T follicular helper cell (primary cell): ENCODE data around the gene SORCS1.

Source experiments
- DNase-seq: peaks from one replicate; pipeline ENCODE4 v3.0.0-alpha.2; 2020; ENCODE audit warnings: low read depth

The SORCS1 gene

DNA sequence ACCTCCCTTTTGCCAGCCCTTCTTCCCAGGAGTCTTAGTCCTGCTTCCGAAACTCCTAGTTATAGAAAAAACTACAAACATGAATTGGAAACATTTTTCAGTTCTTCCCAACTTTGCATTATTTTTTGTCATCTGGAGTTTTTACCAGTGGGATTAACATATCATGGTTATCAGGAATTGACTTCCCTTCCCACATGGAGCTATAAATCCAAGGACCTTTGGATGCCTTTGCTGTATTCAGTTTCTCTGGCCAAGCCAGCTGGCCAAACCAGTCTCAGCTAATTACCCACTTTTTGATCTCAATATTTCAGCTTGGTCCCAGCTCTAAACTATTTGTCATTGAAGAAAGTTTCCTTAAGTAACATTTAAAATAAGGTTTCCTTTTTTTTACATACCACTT is 570.6 kb downstream of the SORCS1 start:
- no peak for DNase-seq

DNA sequence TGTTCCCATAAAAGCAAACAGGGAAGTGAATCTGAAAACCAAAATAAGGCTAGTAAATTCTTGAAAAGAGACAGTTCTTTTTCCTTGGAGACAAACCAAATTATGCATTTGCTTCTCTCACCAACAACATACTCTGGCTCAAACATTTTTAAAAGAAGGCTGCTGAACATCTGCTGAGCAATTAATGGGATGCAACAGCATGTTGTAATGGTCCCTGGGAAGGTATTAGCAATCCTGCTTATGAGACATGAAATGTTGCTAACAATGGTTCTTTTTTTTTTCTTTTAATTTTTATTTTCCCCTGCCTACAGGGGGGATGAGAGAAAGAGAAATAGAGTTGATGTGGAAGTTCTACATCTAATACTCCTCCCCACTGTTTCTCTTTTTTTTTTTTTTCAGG is 572.1 kb downstream of the SORCS1 start:
- DNase-seq: no peak

DNA sequence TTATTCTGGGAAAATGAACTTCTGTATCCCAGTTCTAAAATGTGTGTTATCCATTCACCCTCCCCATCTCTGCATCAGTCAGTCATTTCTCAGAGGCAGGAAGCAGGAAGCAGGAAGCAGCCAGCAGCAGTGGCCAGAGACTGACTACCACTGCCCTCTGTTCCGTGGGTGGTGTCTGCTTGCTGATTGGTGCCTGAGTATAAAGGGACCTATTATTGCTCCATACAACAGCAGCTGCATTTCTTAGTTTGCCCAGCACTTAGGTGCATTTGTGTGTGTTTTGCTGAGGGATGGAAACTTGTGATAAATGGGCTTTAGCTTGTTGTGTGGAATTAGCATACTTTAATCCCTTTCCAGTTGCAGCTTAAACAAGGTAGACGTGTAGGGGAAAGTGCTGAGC is 582.2 kb downstream of the SORCS1 start:
- DNase-seq: no peak

DNA sequence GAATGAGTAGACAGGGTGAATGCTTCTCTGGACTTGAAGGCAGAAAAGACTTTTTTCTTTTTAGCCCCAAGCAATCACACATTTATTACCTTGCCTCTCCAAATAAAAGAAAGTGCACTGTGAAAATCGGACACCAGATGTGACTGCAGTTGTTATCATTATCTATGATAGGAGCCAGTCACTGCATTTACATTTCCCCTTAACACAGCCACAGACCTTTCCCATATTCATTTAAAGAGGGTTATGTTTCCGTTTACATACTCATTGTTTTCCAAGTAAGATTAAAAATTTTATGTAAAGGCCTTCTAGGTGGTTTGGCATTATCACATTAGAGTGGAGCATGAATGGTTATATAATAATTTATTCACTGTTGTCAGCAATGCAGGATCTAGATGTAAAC is 586.8 kb downstream of the SORCS1 start:
- DNase-seq: no peak

DNA sequence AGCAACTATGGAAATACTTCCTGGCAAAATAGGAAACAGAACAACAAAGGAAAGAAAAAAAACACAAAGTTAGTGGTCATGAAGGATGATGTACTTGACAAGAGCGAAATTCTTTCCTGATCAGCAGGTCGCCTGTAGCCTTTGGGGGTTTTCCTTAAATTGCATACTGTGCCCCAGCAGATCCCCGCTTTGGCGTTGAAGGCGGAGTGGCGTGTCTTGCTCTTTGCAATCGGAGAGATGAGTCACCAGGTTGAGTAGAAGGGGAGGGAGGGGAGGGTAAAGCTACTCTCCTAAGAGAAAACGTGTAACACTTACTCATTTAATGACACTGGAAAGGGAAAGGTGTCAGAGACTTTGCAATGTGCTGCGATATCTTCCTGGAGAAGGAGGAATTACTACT is 587.2 kb downstream of the SORCS1 start:
- no peak for DNase-seq

DNA sequence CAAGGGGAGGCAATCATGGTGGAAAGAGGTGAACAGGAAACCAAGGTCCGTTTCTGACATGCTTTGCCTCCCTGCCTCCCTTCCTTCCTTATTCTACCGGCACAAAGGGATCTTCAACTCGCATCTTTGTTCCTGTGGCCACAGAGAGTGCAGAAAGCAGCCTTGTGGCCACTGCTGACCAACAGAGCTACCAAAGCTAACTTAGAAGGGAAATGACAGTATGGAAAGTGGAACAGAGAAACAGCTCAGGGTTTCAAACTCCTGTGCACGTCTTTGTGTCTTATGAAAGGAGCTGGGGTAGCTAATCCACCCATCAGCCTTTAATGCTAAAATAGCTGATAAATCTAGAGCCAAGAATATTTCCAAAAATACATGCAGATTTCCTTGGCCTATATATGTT is 588.0 kb downstream of the SORCS1 start:
- no peak for DNase-seq

DNA sequence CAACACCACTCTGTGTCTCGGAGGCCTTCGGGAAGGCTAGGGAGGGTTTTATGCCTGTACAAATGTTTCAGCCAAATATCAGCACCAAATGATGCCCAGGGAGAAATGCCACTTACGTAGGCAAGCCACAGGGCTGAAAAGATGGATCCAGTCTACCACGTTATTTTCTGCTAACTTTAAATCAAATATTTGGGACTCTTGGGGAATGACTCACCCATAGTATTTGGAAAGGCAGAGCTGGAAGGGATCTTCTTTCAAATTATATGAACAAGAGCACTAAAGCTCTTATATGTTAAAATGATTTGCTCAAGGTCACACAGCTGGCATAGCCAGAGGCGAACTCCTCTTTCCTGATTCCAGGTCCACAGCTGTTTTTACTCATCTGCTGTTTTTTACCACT is 591.4 kb downstream of the SORCS1 start:
- DNase-seq: no peak

DNA sequence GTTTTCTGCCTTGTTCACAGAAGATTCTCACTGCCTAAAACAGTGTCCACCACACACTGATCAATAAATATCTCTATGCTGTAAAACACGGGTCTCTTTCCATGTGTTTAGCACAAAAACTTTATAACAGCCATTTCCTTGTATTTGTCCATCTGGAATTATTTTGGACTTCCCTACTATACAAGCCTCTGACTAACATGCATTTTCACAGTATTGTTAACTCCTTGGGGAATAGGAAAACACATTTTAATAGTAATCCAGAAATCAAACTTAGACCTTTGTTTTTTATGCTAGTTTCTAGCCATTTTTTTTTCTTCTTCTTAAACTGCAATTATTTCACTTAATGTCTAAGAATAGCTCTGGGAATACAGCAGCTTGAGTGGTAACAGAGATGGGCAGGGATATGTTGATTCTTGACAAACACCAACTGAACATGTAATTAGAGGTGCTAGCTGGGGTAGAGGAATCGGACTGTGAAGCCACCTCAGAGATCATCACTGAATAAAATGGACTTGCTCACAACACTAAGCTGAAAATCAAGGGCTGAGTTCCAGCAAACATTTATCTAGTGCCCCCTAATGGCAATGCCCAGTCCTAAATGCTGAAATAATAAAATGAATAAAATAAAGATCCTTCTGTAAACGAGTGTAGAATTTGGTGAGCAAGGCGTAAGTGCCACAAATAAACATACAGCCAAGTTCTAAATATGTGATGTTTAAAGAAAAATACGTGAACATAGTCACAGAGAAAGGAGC is 593.1 kb downstream of the SORCS1 start:
- no peak for DNase-seq

DNA sequence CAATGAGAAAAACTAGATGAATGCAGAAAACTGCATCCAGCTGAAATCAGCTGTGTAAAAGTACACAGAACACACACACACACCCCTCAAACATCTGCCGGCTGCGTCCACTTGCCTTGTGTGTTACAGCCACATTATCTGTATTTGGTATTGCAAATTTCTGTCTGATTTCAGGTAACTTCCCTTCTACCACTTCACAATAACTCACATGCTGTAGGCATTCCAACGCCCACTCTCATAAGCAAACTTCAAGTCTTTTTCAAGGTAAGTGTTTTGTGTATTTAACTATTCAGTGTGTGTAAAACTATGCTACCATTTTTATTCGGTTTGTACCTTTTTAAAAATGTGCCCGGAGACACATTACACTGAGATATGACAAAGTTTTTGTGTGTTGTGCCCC is 594.2 kb downstream of the SORCS1 start:
- no peak for DNase-seq

DNA sequence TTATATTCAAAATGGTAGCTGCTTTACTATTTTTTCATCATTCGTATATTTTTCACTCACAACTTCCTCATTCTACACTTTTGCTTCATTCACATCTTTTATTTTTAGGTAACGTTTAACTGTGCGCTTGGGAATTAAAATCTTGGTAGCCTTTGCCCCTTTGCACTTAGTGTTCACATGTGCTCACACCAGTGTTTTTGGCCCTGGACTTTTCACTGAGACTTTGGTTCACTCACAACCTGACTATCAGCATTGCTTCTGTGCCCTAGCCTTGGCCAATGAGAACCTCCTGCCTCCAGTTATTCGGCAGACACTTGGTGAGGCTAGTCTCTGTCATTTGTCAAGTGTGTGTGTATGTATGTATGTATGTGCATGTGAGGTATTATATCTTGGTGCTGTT is 596.9 kb downstream of the SORCS1 start:
- no peak for DNase-seq

DNA sequence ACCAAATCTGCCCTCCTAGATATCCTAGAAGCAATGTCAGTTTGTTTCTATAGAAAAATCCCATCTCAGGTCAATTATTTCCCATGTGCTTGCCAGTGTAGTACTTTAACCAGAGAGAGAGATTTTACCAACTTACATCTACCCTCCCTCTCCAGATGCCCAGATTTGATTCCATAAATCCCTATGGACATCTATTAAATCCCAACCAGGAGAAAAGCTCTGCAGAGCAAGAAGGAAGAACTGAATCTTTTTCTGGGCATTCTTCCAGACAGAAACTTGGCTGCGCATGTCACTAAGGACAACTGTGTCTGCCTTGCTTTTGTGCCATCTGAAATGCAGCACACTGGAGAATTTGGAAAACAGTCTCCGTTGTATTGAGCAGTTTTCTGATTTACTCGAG is 597.6 kb downstream of the SORCS1 start:
- no peak for DNase-seq

DNA sequence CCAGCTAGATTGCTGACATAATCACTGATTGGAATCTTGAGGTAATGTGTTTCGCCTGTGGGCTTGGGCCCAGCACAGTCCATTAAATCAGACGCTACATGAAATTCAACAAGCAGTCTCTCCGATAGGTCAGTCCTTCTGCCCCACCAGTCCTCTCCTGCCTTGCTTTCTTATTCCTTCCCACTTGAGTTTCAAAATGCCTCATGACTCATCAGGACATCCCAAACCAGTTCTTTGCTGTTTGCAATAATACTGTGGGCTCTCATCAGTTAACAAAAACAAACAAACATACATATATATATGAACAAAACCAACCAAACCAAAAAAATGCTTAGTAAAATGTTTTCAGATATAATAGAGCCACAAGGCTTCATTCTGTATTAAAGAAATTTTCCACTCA is 599.0 kb downstream of the SORCS1 start:
- DNase-seq: no peak

DNA sequence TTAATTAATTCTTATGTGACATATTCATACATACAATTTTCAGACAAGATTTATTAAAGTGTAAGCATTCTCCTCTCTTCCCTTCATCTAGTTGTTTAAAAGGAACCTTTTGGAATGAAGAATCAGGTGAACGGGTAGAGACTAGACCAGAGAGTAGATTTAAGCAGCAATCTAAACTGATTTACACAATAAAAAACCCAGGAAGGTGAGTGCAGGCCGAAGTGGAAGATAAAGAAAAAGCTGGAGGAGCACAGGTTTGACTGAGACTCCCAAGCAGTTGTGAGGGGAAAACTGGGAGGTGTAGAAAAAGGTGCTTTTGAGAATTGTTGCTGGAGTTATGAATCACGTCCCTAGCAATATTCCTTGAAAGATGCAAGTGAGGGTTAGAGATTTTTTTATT is 601.1 kb downstream of the SORCS1 start:
- no peak for DNase-seq

DNA sequence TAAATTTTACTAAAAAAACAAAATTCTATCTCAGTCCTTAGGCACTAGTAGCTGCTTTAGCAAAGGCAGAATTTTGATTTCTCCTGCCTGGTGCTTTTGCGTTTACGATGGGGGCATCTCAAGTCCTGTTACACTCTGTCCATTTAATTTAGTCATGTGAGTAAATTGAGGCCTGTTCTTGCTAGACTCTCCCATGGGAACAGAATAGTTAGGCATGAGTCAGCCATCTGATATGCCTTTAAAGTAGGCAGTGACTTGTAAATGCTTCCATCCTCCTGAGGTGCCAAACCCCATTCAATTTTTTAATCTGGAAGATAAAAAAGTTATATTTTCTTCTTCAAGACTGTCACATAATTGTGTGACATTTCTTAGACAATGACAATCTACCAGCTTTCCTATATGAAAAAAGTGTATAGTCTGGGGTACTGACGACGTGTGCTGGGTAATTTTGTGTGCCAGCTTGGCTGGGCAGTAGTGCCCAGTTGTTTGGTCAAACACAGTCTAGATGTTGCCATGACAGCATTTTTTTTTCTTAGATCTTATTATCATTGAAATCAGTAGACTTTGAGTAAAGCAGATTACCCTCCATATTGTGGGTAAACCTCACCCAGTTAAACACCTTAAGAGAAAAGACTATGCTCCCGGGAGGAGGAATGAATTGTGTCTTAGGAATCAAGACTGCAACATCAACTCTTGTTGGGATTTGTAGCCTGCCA is 603.4 kb downstream of the SORCS1 start:
- DNase-seq: no peak

DNA sequence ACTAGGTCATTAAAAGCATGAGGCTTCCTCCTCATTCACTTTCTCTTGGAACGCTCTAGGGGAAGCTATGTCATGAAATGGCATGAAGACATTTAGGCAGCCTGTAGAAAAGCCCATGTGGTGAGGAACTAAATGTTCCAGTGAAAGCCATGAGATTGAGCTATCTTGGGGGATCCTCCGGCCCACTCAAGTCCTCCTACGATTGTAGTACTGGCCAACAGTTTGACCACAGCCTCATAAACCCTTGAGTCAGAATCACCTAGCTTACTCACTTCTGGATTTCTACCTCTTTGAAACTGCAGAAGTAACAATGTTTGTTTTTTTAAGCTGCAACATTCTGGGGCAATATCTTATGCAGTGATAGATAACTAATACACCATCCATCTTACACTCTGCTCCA is 605.1 kb downstream of the SORCS1 start:
- no peak for DNase-seq

DNA sequence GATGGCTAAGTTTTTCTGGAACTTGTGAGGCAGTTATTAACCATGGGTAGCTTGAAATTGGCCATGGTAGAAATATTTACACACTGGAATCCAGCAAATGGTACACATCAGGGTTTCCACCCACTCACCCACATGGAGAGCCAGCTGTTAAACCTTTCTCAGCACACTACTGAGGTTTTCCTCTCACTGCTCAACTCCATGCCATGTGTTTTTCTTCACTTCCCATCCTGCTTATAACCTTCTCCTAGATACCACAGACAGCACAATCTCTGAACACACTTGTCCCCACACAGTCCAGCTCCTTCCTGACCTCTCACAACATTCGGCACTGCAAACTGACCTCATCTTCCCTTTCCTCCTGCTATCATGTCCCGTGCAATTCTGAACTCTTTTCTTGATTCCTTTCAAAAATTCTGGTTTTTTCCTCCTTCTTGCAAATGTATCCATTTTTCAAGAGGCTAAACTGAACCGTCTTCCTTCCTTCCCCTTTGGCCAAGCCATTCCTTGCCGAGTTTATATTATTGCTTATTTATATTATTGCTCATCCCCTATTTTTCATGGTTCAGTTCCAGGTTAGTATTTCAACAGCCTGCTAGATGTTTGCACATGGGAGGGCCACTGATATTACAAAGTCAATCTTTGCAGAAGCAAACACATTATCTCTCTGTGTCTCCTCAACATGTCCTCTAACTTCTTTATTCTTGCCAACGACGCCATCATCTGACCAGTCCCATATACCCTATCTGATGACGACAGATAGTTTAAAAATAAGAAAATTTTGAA is 606.4 kb downstream of the SORCS1 start:
- DNase-seq: no peak

DNA sequence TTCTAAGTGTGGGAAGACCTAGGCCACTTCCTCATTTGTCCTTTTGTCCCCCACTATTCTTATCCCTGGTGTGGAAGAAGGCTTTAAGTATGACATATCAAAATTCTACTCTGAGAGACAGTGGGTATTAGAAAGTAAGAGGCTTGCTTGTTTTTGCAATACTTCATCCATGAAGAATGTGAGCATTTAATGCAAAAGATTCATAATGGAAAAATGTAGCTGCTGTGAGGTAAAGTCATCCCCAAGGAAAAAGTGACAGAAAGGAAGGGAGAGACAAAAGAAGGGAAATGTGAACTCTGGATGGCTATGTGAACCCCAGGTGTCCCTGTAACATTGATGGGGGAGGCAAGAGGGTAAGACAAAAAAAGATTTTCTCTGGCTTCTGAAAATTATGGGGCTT is 607.5 kb downstream of the SORCS1 start:
- DNase-seq: no peak

DNA sequence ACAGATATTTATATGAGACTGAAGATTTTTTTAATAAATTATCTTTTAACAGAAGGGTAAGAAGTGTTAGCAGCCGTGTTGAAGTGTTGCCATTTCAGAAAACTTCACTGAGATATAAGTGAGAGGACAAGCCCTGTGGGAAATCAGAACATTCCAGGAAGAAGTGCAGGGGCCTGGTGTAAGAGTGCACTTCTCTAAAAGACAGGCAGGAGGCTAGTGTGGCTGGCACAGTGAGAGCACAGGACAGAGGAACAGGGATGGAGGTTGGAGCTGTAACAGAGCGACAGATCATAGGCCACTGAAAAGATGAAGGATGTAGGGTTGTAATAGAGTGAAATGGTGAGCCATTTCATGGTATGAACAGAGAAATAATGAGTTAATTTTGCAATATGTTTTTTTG is 608.9 kb downstream of the SORCS1 start:
- no peak for DNase-seq

DNA sequence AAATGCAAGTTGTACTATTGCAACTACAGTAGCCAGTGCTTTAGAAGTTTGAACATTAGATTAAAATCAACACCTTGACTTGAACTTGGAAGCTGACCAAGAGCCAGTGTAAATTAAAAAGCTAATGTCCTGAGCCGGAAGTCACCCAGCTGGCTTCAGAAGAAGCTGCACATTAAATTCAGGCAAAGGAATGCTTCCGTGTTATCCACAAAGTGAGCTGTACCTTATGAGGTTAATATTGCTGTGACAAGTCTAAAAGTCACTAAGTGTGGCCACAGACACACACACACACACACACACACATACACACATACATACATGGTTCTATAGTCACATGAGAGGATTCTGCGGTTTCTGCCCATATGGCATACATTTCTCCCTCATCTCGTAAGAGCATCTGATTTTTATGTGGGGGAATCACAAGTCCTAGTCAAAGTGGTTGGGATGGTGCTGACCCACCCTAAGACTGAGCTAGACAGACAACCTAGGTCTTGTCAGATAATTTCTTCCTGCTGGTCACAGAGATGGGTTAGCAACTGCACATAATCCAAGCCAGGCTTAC is 612.9 kb downstream of the SORCS1 start:
- no peak for DNase-seq

DNA sequence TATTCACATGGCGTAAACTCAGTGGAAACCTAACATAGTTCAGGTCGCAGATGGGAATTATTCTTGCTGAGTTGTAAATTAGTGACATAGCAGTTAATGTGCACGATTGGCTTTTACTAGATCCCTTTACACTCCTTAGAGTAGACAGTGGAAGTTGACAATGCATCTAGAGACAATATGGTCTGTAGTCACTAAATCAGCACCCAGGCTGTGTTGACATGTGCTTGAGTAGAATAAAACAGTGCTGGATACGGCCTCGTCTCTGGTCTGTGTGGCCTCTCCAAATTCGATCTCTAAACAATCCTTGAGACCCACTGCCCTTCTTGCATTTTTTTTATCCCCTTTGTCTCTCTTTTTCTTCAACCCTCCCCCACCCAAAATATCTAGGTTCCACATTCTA is 615.7 kb downstream of the SORCS1 start:
- DNase-seq: no peak

DNA sequence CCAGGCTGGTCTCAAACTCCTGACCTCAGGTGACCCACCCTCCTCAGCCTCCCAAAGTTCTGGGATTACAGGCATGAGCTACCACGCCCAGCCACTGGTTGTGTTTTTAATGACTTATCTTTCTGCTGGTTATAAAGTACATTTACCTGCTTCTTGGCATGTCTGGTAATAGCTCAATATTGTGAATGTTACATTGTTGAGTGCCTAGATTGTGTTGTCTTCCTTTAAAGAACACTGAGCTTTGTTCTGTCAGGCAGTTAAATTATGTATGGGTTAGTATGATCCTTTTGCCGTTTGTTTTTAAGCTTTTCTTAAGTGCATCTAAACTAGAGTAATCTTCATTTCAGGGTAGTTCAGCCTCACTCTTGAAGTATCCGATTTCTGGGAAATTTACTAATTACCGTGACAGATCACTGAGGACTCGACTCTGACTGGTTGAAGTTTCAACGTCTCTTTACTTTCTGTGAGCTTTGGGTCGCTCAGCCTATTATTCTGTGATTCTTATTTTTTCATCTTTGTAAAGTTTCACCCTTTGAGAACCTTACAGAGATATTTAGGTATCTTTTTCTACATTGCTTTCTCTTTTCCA is 617.4 kb downstream of the SORCS1 start:
- DNase-seq: no peak

DNA sequence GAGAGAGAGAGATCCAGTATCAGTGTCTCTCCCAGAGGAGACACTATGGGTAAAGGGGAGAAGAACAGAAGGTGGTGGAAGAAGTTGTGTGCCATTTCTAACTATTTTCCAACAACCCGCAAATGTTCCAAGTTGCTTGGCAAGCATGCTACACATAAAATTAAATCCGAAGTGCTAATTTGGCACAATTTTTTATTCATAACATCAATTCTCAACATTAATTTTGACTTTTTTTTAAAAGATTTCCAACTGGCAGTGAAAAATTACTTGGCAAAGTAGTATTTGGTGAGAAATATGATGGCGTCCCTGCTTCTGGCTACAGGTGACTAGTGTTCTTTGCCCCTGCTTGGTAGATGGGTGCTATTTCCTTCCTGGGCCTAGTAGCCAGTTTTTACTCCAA is 622.0 kb downstream of the SORCS1 start:
- no peak for DNase-seq
